Gastrocnemius medialis (tissue), 4 donors: Measurements from ENCODE around the gene CHST3.

ENCODE experiments used
- POLR2A ChIP-seq, 2 donors: fragments of 450-650 bp; IDR thresholded peaks; one replicate each; pipeline ENCODE4 v1.6.1; 2017; ENCODE audit warnings: antibody characterized with exemption in 2 of 2, mild to moderate bottlenecking in 2 of 2, moderate library complexity in 2 of 2
- TF ChIP-seq, protein P1 (sequence below), 5 experiments: fragments of 450-650 bp in 3 of 5; fragments of 200-600 bp in 2 of 5; sonication (generic) in 2 of 5; IDR thresholded peaks in 4 of 5; conservative IDR thresholded peaks in 1 of 5; 1 replicate in 4 of 5; 2 replicates in 1 of 5; pipeline ENCODE4 v1.5.1; 2016 to 2019; ENCODE audit warnings: antibody characterized with exemption in 5 of 5, mild to moderate bottlenecking in 3 of 5, moderate library complexity in 3 of 5

DNA sequence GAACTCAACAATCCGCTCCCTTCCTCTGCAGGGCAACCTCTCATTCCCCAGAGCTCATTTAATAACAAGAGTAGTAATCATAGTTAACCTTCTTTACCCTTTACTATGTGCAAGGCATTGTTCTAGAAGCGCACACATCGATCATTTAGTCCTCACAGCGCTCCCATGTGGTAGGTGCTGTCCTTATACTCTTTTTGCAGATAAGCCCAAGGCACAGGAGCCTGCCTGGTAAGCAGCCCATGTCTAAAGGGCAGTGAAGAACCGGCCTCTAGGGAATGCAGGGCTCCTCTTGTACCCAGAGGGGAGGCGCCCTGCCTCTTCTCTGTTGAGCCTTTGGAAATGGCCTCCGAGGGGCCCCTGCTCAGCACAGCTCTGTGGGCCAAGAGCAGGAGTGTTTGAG is 14.3 kb downstream of the CHST3 start:
- TF ChIP-seq, protein P1, sequence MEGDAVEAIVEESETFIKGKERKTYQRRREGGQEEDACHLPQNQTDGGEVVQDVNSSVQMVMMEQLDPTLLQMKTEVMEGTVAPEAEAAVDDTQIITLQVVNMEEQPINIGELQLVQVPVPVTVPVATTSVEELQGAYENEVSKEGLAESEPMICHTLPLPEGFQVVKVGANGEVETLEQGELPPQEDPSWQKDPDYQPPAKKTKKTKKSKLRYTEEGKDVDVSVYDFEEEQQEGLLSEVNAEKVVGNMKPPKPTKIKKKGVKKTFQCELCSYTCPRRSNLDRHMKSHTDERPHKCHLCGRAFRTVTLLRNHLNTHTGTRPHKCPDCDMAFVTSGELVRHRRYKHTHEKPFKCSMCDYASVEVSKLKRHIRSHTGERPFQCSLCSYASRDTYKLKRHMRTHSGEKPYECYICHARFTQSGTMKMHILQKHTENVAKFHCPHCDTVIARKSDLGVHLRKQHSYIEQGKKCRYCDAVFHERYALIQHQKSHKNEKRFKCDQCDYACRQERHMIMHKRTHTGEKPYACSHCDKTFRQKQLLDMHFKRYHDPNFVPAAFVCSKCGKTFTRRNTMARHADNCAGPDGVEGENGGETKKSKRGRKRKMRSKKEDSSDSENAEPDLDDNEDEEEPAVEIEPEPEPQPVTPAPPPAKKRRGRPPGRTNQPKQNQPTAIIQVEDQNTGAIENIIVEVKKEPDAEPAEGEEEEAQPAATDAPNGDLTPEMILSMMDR (IDR thresholded peaks at IDR 0.05 in 4 of 5, conservative IDR thresholded peaks at IDR 0.05 in 1 of 5), result no peak
- TF ChIP-seq POLR2A (IDR thresholded peaks at IDR 0.05), result no peak
